Measurements from ENCODE around the gene ASCL5.

ASCL5 gene

DNA sequence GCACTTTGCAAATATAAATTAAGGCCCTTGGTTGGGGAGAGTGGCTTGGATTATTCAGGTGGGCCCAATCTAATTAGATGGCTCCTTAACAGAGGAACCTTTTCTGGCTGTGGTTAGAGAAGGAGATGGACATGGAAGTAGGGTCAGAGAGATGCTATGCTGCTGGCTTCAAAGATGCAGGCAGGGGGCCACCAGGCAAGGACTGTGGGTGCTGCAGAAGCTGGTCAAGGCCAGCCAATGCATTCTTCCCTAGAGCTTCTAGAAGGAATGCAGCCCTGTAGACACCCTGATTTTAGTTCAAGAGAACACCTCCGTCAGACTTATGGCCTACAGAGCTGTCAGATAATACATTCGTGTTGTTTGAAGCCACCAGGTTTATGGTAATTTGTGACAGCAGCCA lies 31.0 kb upstream of the ASCL5 start:
- Mint-ChIP-seq H3K4me1 (ENCODE audit: low read depth) (peaks cover 12% of the 10 kb centered on the region), H3K4me3 (no peak overlapping the region), H3K36me3 (ENCODE audit: low read depth) (no peaks in the 10 kb centered on the region), H3K27ac (no peak overlapping the region), H3K9me3 (no peaks in the 10 kb centered on the region), H3K27me3 (ENCODE audit: low read depth) (peaks cover 25% of the 10 kb centered on the region)

- peaks cover 14% of the 10 kb centered on the region for H3K4me1 Mint-ChIP-seq (ENCODE audit: low read depth)
- H3K36me3 Mint-ChIP-seq (ENCODE audit: low read depth): no peaks in the 10 kb centered on the region
- H3K4me3 Mint-ChIP-seq: no peak overlapping the region
- H3K9me3 Mint-ChIP-seq: no peaks in the 10 kb centered on the region
- H3K27me3 Mint-ChIP-seq (ENCODE audit: low read depth): peaks cover 25% of the 10 kb centered on the region
- no peak overlapping the region for H3K27ac Mint-ChIP-seq
Observed at GRCh38 chr1:201156819-201157218, 29.8 kb upstream of the ASCL5 start.

DNA sequence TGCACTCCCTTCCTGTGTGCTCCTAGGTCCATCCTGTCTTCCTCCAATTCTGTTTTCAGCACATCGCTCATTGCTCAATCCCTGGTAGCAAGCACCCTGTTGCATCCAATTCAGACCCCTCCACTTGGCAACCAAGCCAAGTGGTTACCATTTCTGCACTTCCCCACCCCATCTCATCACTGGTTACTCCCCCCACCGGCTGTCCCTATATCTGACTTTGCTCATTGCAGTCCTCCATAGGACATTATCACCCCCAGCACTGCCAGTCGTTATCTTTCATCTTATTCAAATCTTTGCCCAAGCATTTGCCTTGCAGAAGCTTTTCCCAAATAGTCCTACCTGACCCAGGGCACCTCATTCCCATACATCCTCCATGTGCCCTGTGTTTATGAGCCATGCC lies 29.4 kb upstream of the ASCL5 start:
- peaks cover 25% of the 10 kb centered on the region for H3K27me3 Mint-ChIP-seq (ENCODE audit: low read depth)
- H3K9me3 Mint-ChIP-seq: no peaks in the 10 kb centered on the region
- H3K27ac Mint-ChIP-seq: no peak overlapping the region
- no peaks in the 10 kb centered on the region for H3K36me3 Mint-ChIP-seq (ENCODE audit: low read depth)
- no peak overlapping the region for H3K4me3 Mint-ChIP-seq
- H3K4me1 Mint-ChIP-seq (ENCODE audit: low read depth): peaks cover 14% of the 10 kb centered on the region

GRCh38 chr1:201155354-201155753 lies 28.4 kb upstream of the ASCL5 start:
- H3K27me3 Mint-ChIP-seq (ENCODE audit: low read depth): peaks cover 21% of the 10 kb centered on the region
- H3K9me3 Mint-ChIP-seq: no peaks in the 10 kb centered on the region
- H3K36me3 Mint-ChIP-seq (ENCODE audit: low read depth): peaks cover 4% of the 10 kb centered on the region
- no peak overlapping the region for H3K4me3 Mint-ChIP-seq
- peaks cover 14% of the 10 kb centered on the region for H3K4me1 Mint-ChIP-seq (ENCODE audit: low read depth)
- H3K27ac Mint-ChIP-seq: no peak overlapping the region

DNA sequence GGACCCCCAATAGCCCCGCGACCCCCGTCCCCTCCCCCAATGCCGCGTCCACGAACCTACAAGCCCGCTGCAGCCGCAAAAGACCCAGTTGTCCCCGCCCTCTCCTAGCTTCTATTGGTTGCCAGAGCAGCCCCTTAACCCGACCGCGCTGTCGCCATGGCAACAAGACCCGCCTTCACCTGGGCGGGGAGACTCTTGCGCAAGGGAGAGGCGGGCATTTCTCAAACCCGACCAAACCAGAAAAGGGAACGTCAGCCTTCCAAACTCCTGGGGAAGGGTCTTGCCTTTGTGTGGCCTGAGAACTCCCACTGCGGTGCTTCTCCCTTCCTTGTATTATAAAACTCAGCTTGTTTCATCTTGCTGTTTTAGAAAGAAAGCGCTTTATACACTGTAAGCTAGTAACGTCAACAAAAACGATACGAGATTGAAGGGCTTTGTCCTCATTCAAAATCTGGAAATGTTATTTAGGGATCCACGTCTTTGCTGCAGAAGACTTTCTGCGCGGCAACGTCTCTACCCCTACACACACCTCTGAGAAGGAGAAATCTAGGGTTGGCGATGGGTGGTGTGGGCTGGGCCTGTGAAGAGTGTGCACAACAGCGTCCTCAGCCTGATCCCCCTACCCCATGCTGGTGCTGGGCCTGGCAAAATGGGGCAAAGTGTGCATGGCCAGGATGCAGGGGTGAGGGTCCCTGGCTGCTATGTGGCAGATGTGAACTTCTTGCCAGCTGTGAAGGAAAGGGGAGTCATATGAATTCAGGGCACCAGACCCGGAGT lies 27.6 kb upstream of the ASCL5 start, which contains the start of gene TMEM9:
TMEM9 (minus strand) TSS at position 86 of the 777 bp plus-strand sequence. CDS start 551 bp downstream, outside the sequence.
- H3K9me3 Mint-ChIP-seq: no peaks in the 10 kb centered on the region
- peak within 1 kb of the TSS; percentile 90 for H3K4me3 Mint-ChIP-seq
- H3K27ac Mint-ChIP-seq: peak within 1 kb of the TSS; percentile 88
- peaks cover 21% of the 10 kb centered on the region for H3K27me3 Mint-ChIP-seq (ENCODE audit: low read depth)
- H3K36me3 Mint-ChIP-seq (ENCODE audit: low read depth): peaks cover 4% of the 10 kb centered on the region
- H3K4me1 Mint-ChIP-seq (ENCODE audit: low read depth): peaks cover 14% of the 10 kb centered on the region

DNA sequence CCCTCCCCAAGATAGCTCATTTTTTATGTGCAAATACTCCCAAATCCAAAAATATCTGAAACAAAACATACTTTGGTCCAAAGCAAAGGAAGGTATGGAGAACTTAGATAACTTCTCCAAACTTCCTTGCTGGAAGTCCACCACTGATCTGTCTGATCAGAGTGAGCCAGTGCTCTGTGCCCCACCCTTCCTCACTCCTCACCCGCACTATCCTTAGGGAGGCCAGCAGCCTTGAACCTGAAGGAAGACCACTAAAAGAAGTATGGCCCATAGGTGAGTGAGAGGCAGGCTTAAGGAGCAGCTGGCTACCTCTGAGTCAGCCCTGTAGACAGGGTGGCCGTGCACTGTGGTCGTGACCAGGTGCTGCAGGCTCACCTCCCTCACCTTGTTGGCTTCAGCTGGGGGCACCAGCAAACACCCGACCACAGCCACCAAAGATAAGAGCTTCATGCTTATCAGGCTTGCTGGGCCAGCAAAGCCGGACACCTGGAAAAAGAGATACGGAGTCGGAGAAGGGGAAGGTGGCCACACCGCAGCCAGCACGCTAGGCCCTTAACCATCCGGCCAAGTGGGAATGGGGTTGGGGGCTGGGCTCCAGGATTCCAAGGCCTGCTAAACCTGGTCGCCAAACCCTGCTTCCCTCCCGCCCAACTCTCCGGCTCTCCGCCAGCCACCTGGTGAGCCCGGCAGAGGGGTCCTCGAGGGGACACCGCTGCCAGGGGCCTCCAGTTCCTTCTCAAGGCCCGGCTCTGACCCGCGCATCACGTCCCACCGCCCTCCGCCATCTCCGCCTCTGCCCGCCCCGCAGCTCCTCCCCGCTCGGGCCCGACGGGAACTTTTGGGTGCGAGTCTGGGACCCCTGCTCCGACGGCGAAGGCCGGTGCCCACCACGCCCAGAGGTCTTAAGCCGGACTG lies 26.7 kb upstream of the ASCL5 start:
- Mint-ChIP-seq H3K36me3 (ENCODE audit: low read depth) (peaks cover 4% of the 10 kb centered on the region), H3K27me3 (ENCODE audit: low read depth) (peaks cover 21% of the 10 kb centered on the region), H3K4me1 (ENCODE audit: low read depth) (peaks cover 14% of the 10 kb centered on the region), H3K4me3 (peak overlapping the region; percentile 90), H3K27ac (peak overlapping the region; percentile 88), H3K9me3 (no peaks in the 10 kb centered on the region)

- no peak overlapping the region for H3K4me3 Mint-ChIP-seq
- no peaks in the 10 kb centered on the region for H3K9me3 Mint-ChIP-seq
- no peak overlapping the region for H3K27ac Mint-ChIP-seq
- H3K4me1 Mint-ChIP-seq (ENCODE audit: low read depth): peaks cover 9% of the 10 kb centered on the region
- H3K27me3 Mint-ChIP-seq (ENCODE audit: low read depth): peaks cover under 1% of the 10 kb centered on the region
- peaks cover 4% of the 10 kb centered on the region for H3K36me3 Mint-ChIP-seq (ENCODE audit: low read depth)
Observed at GRCh38 chr1:201149400-201149799, 22.4 kb upstream of the ASCL5 start.

GRCh38 chr1:201147396-201148015 lies 20.5 kb upstream of the ASCL5 start:
- H3K9me3 Mint-ChIP-seq: no peaks in the 10 kb centered on the region
- peaks cover 4% of the 10 kb centered on the region for H3K36me3 Mint-ChIP-seq (ENCODE audit: low read depth)
- peaks cover under 1% of the 10 kb centered on the region for H3K4me1 Mint-ChIP-seq (ENCODE audit: low read depth)
- no peak overlapping the region for H3K27ac Mint-ChIP-seq
- H3K27me3 Mint-ChIP-seq (ENCODE audit: low read depth): no peaks in the 10 kb centered on the region
- H3K4me3 Mint-ChIP-seq: no peak overlapping the region

GRCh38 chr1:201146626-201147390 lies 19.8 kb upstream of the ASCL5 start:
- no peaks in the 10 kb centered on the region for H3K9me3 Mint-ChIP-seq
- no peaks in the 10 kb centered on the region for H3K4me1 Mint-ChIP-seq (ENCODE audit: low read depth)
- H3K27ac Mint-ChIP-seq: no peak overlapping the region
- H3K36me3 Mint-ChIP-seq (ENCODE audit: low read depth): peaks cover 4% of the 10 kb centered on the region
- no peak overlapping the region for H3K4me3 Mint-ChIP-seq
- H3K27me3 Mint-ChIP-seq (ENCODE audit: low read depth): no peaks in the 10 kb centered on the region

GRCh38 chr1:201145816-201146215 lies 18.8 kb upstream of the ASCL5 start:
- Mint-ChIP-seq H3K9me3 (no peaks in the 10 kb centered on the region), H3K4me3 (no peak overlapping the region), H3K27ac (no peak overlapping the region), H3K27me3 (ENCODE audit: low read depth) (no peaks in the 10 kb centered on the region), H3K36me3 (ENCODE audit: low read depth) (peaks cover 1% of the 10 kb centered on the region), H3K4me1 (ENCODE audit: low read depth) (no peaks in the 10 kb centered on the region)

DNA sequence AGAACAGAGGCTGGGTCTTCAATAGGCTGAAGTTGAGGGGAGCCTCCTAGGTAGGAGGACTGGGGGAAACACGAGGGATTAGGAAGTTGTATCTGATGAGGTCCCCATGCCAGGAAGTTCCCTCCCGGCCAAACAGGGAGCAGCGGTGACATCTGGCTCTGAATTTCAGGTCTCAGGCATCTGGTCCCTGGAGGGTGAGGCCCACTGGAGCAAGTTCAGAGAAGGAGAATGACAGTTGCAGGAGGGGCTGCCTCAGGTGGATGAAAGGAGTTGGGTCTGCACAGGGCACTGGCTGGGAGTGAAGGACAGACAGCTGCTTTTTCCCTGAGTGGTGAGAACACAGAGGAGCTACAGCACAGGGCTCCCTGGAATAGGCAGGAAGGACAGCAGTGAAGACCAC lies 18.1 kb upstream of the ASCL5 start:
- H3K9me3 Mint-ChIP-seq: no peaks in the 10 kb centered on the region
- no peaks in the 10 kb centered on the region for H3K4me1 Mint-ChIP-seq (ENCODE audit: low read depth)
- no peak overlapping the region for H3K27ac Mint-ChIP-seq
- no peaks in the 10 kb centered on the region for H3K36me3 Mint-ChIP-seq (ENCODE audit: low read depth)
- no peak overlapping the region for H3K4me3 Mint-ChIP-seq
- H3K27me3 Mint-ChIP-seq (ENCODE audit: low read depth): no peaks in the 10 kb centered on the region

- no peaks in the 10 kb centered on the region for H3K4me1 Mint-ChIP-seq (ENCODE audit: low read depth)
- H3K9me3 Mint-ChIP-seq: no peaks in the 10 kb centered on the region
- no peaks in the 10 kb centered on the region for H3K27me3 Mint-ChIP-seq (ENCODE audit: low read depth)
- H3K4me3 Mint-ChIP-seq: no peak overlapping the region
- no peaks in the 10 kb centered on the region for H3K36me3 Mint-ChIP-seq (ENCODE audit: low read depth)
- no peak overlapping the region for H3K27ac Mint-ChIP-seq
Observed at GRCh38 chr1:201144701-201145100, 17.7 kb upstream of the ASCL5 start.

DNA sequence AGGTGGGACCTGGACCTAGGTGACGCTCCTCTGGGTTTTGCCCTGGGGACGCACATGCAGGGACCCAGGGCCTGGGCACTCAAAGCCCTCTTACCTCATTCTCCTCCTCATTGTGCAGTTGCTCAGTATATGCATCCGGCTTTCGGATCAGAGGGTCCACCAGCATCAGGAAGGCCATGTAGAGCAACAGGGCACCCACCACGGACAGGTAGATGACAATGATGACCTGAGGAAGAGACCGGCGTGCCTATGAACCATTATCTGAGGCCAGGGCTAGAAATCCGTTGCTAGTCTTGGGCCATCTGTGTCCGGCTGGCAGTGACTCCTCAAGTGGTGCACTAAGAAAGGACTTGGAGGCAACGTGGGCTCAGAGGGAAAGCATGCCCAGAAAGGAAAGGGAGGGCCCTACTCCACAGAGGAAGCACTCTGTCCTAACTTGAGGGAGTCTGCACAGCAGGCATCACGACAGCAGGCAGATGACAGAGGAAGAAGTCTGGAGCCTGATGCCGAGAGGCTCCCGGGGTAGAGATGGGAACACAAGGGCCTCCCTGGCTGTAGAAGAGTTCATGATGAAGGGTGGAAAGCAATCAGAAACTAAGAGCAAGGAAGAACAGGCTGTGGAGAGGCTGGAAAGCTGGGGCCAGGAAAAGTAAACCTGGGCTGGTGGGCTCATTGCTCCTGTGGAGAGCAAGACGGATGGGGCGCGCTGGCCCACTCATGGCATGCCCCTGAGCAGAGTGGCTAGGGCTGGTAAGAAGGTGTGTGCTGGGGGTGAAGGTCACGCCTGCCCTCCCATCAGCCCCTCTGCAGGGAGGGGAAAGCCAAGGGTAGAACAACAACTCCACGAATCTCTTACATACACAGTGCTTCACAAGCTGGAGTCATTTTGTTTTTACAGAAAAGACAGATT lies 17.0 kb upstream of the ASCL5 start:
- Mint-ChIP-seq H3K4me3 (no peak overlapping the region), H3K27ac (no peak overlapping the region), H3K4me1 (ENCODE audit: low read depth) (no peaks in the 10 kb centered on the region), H3K27me3 (ENCODE audit: low read depth) (no peaks in the 10 kb centered on the region), H3K36me3 (ENCODE audit: low read depth) (no peaks in the 10 kb centered on the region), H3K9me3 (no peaks in the 10 kb centered on the region)

All from T-helper 1 cell treated with Interleukin-12 subunit alpha and Interleukin-12 subunit beta and Interleukin-4 antibody, amounts not matched to agents 30 μg/mL and 1 μg/mL, for 36 hours (primary cell).